GM12892 (cell line): ENCODE measurements around the gene ARL17B.
"Not testable (repeated sequence)": the region's sequence is repeated elsewhere in the genome, so short reads cannot be mapped to it uniquely, and the experiment has no call there.

Experiments used
- POLR2A ChIP-seq: IDR thresholded peaks from 2 replicates; pipeline ENCODE4 v1.6.1; 2011; ENCODE audit warnings: low read depth, low read length, control low read depth
- POLR2AphosphoS5 ChIP-seq: IDR thresholded peaks from 2 replicates; pipeline ENCODE4 v1.6.1; 2011; ENCODE audit warnings: low read depth, low read length, control low read depth
- TAF1 ChIP-seq: IDR thresholded peaks from 2 replicates; pipeline ENCODE4 v1.6.1; 2011; ENCODE audit warnings: low read depth, mild to moderate bottlenecking, control low read depth, low read length, borderline replicate concordance

DNA sequence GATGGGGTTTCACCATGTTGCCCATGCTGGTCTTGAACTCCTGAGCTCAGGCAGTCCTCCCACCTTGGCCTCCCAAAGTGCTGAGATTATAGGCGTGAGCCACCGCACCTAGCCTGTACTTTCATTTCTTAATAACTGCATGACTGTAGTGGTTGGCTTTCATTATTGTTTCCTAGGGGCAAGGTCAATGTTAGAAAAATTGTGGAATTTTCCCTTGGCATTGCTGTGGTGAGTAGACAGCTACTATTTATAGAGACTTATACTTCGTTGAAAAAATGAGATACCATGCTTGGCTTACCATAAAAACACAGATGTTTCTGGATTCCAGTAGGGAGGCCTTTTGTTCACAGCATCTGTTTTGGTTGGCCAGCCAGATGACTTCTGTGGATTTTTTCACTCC lies 39.0 kb upstream of the ARL17B start:
- TF ChIP-seq POLR2A, POLR2AphosphoS5, TAF1: not testable (repeated sequence)
